ENCODE data around the gene MYO6. TPM values are rescaled to one million over a fixed set of nuclear protein-coding genes. Genes with fewer than 3 reads are reported as not detected.

Gene MYO6
- total RNA-seq, 2 experiments from 2014 or later: 0.65 to 0.67 TPM

GRCh38 chr6:75933387-75933975, 184.4 kb downstream of the MYO6 start:
- POLR2A ChIA-PET: no interaction called here
- no peak overlapping the region for H3K4me3 Mint-ChIP-seq
- H3K9me3 Mint-ChIP-seq: no peaks in the 10 kb centered on the region
- no peak overlapping the region for H3K27ac Mint-ChIP-seq
- H3K4me1 Mint-ChIP-seq: peaks cover 6% of the 10 kb centered on the region
- CTCF ChIA-PET: no interaction called here
- H3K36me3 Mint-ChIP-seq (ENCODE audit: low read depth): no peaks in the 10 kb centered on the region
- DNase-seq: no peak
- H3K27me3 Mint-ChIP-seq: peaks cover 13% of the 10 kb centered on the region

DNA sequence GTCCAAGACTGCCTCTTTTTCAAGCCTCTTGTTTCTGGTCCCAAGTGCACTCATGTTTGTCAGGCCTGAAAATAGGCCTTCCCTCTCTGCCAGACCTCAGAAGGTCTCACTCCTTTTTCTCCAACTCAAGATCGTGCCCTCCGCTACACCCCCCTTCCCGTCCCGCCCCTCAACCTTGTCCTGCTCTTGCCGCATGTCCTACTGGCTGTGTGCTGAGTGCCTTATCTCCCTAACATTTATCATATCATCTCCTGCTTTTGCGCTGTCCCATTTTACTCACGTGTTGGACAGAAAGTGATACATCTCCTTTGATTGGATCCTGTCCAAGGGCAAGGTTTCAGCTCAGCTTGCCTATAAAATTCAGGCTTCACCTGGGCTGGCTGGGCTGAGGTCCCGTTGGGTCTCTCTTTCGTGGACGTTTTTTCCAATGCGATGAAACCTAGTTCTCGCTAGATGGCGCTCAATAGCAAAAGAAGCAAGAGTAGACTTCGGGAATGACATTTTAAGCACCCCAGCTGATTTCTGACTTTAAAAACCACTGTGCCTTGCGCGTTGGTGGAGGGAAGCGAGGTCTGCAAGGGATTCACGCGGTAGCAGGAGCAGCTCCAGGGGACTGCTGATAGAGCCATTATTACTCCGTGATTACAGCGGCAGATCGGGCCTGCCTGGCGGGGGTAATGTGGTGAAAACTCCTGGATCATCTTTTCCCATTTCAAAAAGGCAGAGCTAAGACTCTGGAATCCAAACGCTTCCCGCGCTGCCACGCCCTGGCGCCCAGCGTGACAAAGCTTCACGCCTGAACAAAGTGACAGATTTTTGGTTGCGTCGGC, 185.8 kb downstream of the MYO6 start:
- peaks cover 13% of the 10 kb centered on the region for H3K27me3 Mint-ChIP-seq
- peak; percentile 38 for DNase-seq
- H3K27ac Mint-ChIP-seq: no peak overlapping the region
- no peak overlapping the region for H3K4me3 Mint-ChIP-seq
- CTCF ChIA-PET: interaction anchor here (0.9 kb wide), 1 partner anchor 14 kb away, joined by 3 read pairs; no protein-coding TSS in a partner anchor
- H3K36me3 Mint-ChIP-seq (ENCODE audit: low read depth): no peaks in the 10 kb centered on the region
- POLR2A ChIA-PET: no interaction called here
- H3K9me3 Mint-ChIP-seq: no peaks in the 10 kb centered on the region
- H3K4me1 Mint-ChIP-seq: peaks cover 6% of the 10 kb centered on the region

DNA sequence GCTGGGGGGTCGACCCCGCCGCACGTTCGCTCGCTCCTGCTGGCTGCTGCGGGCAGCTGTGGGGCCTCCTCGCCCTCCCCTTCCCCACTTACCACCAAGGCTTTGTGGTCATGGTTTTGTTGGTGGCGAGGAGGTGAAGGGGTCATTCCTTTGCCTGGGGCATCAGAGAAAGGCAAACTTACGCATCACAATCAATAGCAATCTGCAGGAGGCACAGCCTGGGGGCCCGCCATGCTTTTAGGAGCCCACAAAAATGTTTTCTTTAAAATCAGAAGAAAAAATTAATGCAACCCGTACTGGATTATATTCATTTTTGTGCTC, 186.4 kb downstream of the MYO6 start:
- Mint-ChIP-seq H3K27ac (no peak overlapping the region), H3K36me3 (ENCODE audit: low read depth) (no peaks in the 10 kb centered on the region), H3K4me3 (no peak overlapping the region), H3K4me1 (peaks cover 6% of the 10 kb centered on the region), H3K27me3 (peaks cover 13% of the 10 kb centered on the region), H3K9me3 (no peaks in the 10 kb centered on the region)
- ChIA-PET CTCF (interaction anchor here (0.9 kb wide), 1 partner anchor 13 kb away, joined by 3 read pairs; no protein-coding TSS in a partner anchor), POLR2A (no interaction called here)
- DNase-seq: no peak

DNA sequence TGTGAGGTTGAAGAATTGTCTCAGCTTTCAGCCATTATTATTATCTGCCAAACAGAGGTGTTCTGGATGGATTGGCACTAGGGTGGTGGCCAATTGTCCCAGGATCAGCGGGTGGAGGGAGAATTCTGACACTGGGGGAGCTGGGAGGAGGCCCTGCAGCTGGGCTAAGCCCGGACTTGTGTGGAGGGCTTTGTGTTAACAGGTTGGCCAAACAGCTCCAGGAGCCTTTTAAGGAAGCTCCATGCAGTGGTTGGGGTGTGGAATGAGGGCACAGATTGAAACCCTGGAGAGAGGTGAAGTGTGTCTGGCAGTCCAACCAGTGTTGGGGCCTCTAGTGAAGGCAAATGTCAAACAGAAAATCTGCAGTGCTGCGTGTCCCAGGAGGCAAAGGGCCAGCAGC, 187.6 kb downstream of the MYO6 start:
- POLR2A ChIA-PET: no interaction called here
- CTCF ChIA-PET: no interaction called here
- H3K36me3 Mint-ChIP-seq (ENCODE audit: low read depth): no peaks in the 10 kb centered on the region
- H3K27ac Mint-ChIP-seq: no peak overlapping the region
- H3K4me3 Mint-ChIP-seq: no peak overlapping the region
- H3K9me3 Mint-ChIP-seq: no peaks in the 10 kb centered on the region
- peaks cover 6% of the 10 kb centered on the region for H3K4me1 Mint-ChIP-seq
- H3K27me3 Mint-ChIP-seq: peaks cover 13% of the 10 kb centered on the region
- DNase-seq: no peak

GRCh38 chr6:75937846-75938245, 188.8 kb downstream of the MYO6 start:
- no peak for DNase-seq
- Mint-ChIP-seq H3K36me3 (ENCODE audit: low read depth) (no peaks in the 10 kb centered on the region), H3K9me3 (no peaks in the 10 kb centered on the region), H3K4me1 (peaks cover 6% of the 10 kb centered on the region), H3K27me3 (peaks cover 13% of the 10 kb centered on the region), H3K27ac (no peak overlapping the region), H3K4me3 (no peak overlapping the region)
- POLR2A ChIA-PET: no interaction called here
- CTCF ChIA-PET: no interaction called here

- Mint-ChIP-seq H3K36me3 (ENCODE audit: low read depth) (no peaks in the 10 kb centered on the region), H3K9me3 (no peaks in the 10 kb centered on the region), H3K4me1 (no peaks in the 10 kb centered on the region), H3K27me3 (peaks cover 7% of the 10 kb centered on the region), H3K4me3 (no peak overlapping the region), H3K27ac (no peak overlapping the region)
- DNase-seq: no peak
- POLR2A ChIA-PET: no interaction called here
- CTCF ChIA-PET: no interaction called here
Measured at GRCh38 chr6:75940564-75940963, 191.5 kb downstream of the MYO6 start.

GRCh38 chr6:75941509-75941908, 192.5 kb downstream of the MYO6 start:
- no peak overlapping the region for H3K4me3 Mint-ChIP-seq

GRCh38 chr6:75943381-75943780, 194.3 kb downstream of the MYO6 start:
- DNase-seq: no peak
- POLR2A ChIA-PET: no interaction called here
- Mint-ChIP-seq H3K27ac (no peak overlapping the region), H3K4me1 (no peaks in the 10 kb centered on the region), H3K36me3 (ENCODE audit: low read depth) (no peaks in the 10 kb centered on the region), H3K27me3 (no peaks in the 10 kb centered on the region), H3K4me3 (no peak overlapping the region), H3K9me3 (no peaks in the 10 kb centered on the region)
- CTCF ChIA-PET: no interaction called here

More at GRCh38 chr6:75941509-75941908, 192.5 kb downstream of the MYO6 start:
- Mint-ChIP-seq H3K36me3 (ENCODE audit: low read depth) (no peaks in the 10 kb centered on the region), H3K27me3 (peaks cover 3% of the 10 kb centered on the region), H3K4me1 (no peaks in the 10 kb centered on the region), H3K9me3 (no peaks in the 10 kb centered on the region), H3K27ac (no peak overlapping the region)
- ChIA-PET POLR2A (no interaction called here), CTCF (no interaction called here)
- DNase-seq: no peak

GRCh38 chr6:75946146-75946831, 197.2 kb downstream of the MYO6 start:
- H3K36me3 Mint-ChIP-seq (ENCODE audit: low read depth): no peaks in the 10 kb centered on the region
- H3K27ac Mint-ChIP-seq: no peak overlapping the region
- POLR2A ChIA-PET: no interaction called here
- CTCF ChIA-PET: no interaction called here
- H3K4me3 Mint-ChIP-seq: no peak overlapping the region
- H3K27me3 Mint-ChIP-seq: no peaks in the 10 kb centered on the region
- no peaks in the 10 kb centered on the region for H3K4me1 Mint-ChIP-seq
- DNase-seq: no peak
- no peaks in the 10 kb centered on the region for H3K9me3 Mint-ChIP-seq

DNA sequence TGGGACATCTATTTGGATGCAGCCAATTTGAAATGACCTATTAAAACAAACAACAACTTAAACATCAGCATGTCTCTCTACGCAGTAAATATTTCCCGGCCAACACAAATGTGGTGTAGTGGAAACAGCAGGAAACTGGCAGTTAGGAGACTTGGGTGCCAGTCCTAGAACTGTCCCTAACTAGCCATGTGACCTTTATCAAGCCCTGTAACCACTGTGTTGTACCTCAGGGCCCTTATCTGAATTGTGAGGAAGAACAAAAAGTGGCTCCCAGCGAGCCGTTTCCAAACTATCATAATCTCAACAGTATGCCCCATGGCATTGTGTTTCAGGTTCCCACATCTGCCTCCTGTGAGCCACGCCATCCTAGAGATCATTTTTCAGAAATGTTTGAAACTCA, 198.9 kb downstream of the MYO6 start:
- H3K36me3 Mint-ChIP-seq (ENCODE audit: low read depth): no peaks in the 10 kb centered on the region
- H3K9me3 Mint-ChIP-seq: no peaks in the 10 kb centered on the region
- no peak overlapping the region for H3K4me3 Mint-ChIP-seq
- ChIA-PET POLR2A (no interaction called here), CTCF (interaction anchor here (1.2 kb wide), 1 partner anchor 13 kb away, joined by 3 read pairs; no protein-coding TSS in a partner anchor)
- no peaks in the 10 kb centered on the region for H3K27me3 Mint-ChIP-seq
- DNase-seq: no peak
- no peaks in the 10 kb centered on the region for H3K4me1 Mint-ChIP-seq
- no peak overlapping the region for H3K27ac Mint-ChIP-seq

GRCh38 chr6:75952128-75952527, 203.1 kb downstream of the MYO6 start:
- H3K27ac Mint-ChIP-seq: no peak overlapping the region
- ChIA-PET POLR2A (no interaction called here), CTCF (no interaction called here)
- no peaks in the 10 kb centered on the region for H3K9me3 Mint-ChIP-seq
- no peaks in the 10 kb centered on the region for H3K36me3 Mint-ChIP-seq (ENCODE audit: low read depth)
- H3K27me3 Mint-ChIP-seq: no peaks in the 10 kb centered on the region
- no peaks in the 10 kb centered on the region for H3K4me1 Mint-ChIP-seq
- no peak for DNase-seq
- no peak overlapping the region for H3K4me3 Mint-ChIP-seq

GRCh38 chr6:75963569-75963968, 214.5 kb downstream of the MYO6 start:
- CTCF ChIA-PET: no interaction called here
- Mint-ChIP-seq H3K27ac (no peak overlapping the region), H3K4me1 (no peaks in the 10 kb centered on the region), H3K27me3 (no peaks in the 10 kb centered on the region), H3K36me3 (ENCODE audit: low read depth) (no peaks in the 10 kb centered on the region), H3K4me3 (no peak overlapping the region), H3K9me3 (no peaks in the 10 kb centered on the region)
- POLR2A ChIA-PET: no interaction called here
- DNase-seq: no peak

DNA sequence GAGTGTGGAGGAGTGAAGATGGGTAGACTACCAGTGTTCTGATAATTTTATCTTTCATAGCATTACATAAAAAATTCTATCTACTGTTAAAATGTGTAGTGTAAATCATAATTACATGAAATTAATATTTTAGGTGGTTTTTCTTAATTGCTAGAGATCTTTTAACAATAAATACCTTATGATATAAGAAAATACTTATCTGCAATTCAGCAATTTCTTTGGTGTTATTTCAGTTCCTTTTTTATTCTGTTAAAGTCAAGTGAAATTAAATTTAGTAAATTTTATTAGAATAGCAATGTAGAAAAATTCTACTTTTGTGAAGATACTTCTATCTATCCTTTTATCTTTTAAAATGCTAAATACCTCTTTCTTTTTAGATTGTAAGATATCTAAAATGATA, 219.1 kb downstream of the MYO6 start:
- no peaks in the 10 kb centered on the region for H3K36me3 Mint-ChIP-seq (ENCODE audit: low read depth)
- DNase-seq: no peak
- H3K27me3 Mint-ChIP-seq: no peaks in the 10 kb centered on the region
- no peak overlapping the region for H3K4me3 Mint-ChIP-seq
- H3K27ac Mint-ChIP-seq: no peak overlapping the region
- no peaks in the 10 kb centered on the region for H3K9me3 Mint-ChIP-seq
- POLR2A ChIA-PET: no interaction called here
- CTCF ChIA-PET: no interaction called here
- no peaks in the 10 kb centered on the region for H3K4me1 Mint-ChIP-seq
